Measurements from ENCODE around the gene OIT3.
"Not testable (repeated sequence)": the region's sequence is repeated elsewhere in the genome, so short reads cannot be mapped to it uniquely, and the experiment has no call there.

DNA sequence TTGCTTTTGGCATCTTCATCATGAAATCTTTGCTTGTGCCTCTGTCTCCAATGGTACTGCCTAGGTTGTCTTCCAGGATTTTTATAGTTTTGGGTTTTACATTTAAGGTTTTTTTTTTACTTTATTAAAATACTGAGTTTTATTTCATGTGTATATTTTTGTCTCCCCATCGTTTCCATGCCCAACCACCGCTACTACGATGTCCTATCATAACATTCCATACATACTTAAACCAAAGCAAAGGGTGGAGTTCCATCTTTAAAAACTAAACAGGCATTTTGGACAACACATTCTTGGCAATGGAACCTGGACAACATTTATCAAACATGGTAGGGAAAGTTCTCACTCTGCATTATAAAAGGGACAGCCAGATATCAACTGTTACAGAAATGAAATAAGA, 23.7 kb downstream of the OIT3 start:
- TF ChIP-seq, protein P1, sequence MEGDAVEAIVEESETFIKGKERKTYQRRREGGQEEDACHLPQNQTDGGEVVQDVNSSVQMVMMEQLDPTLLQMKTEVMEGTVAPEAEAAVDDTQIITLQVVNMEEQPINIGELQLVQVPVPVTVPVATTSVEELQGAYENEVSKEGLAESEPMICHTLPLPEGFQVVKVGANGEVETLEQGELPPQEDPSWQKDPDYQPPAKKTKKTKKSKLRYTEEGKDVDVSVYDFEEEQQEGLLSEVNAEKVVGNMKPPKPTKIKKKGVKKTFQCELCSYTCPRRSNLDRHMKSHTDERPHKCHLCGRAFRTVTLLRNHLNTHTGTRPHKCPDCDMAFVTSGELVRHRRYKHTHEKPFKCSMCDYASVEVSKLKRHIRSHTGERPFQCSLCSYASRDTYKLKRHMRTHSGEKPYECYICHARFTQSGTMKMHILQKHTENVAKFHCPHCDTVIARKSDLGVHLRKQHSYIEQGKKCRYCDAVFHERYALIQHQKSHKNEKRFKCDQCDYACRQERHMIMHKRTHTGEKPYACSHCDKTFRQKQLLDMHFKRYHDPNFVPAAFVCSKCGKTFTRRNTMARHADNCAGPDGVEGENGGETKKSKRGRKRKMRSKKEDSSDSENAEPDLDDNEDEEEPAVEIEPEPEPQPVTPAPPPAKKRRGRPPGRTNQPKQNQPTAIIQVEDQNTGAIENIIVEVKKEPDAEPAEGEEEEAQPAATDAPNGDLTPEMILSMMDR (IDR thresholded peaks at IDR 0.05; ENCODE audit: insufficient read depth, low read length, poor library complexity, severe bottlenecking) = not testable (repeated sequence)
- TF ChIP-seq EZH2phosphoT487 (conservative IDR thresholded peaks at IDR 0.05; ENCODE audit: low read length) = not testable (repeated sequence)
